Activated T-helper 1 cell treated with Interleukin-2 at 50 U/mL for 16 hours (primary cell): ENCODE data around the gene SH2D1B.

Experiments
- DNase-seq: peaks from one replicate; pipeline ENCODE4 v3.0.0-alpha.2; 2020; ENCODE audit warnings: low read depth

Gene SH2D1B

GRCh38 chr1:162398999-162399580, 12.8 kb downstream of the SH2D1B start:
- DNase-seq = no peak

- no peak for DNase-seq
These were observed 13.9 kb downstream of the SH2D1B start for GRCh38 chr1:162397943-162398560.

- DNase-seq = no peak
These were observed 14.9 kb downstream of the SH2D1B start for GRCh38 chr1:162397039-162397448.

GRCh38 chr1:162396201-162396906, 15.6 kb downstream of the SH2D1B start:
- DNase-seq = no peak

- DNase-seq = no peak
These were observed 20.0 kb downstream of the SH2D1B start for GRCh38 chr1:162391790-162392563.

GRCh38 chr1:162390396-162391185, 21.3 kb downstream of the SH2D1B start:
- DNase-seq = no peak

- DNase-seq = no peak
These were observed 22.0 kb downstream of the SH2D1B start for GRCh38 chr1:162389971-162390370.

GRCh38 chr1:162389021-162389818, 22.7 kb downstream of the SH2D1B start:
- no peak for DNase-seq

GRCh38 chr1:162388615-162389014, 23.3 kb downstream of the SH2D1B start:
- DNase-seq = no peak

GRCh38 chr1:162388083-162388594, 23.8 kb downstream of the SH2D1B start:
- DNase-seq = no peak

GRCh38 chr1:162387226-162388082, 24.5 kb downstream of the SH2D1B start:
- no peak for DNase-seq

- DNase-seq = no peak
These were observed 25.4 kb downstream of the SH2D1B start for GRCh38 chr1:162386292-162387225.

- no peak for DNase-seq
These were observed 26.2 kb downstream of the SH2D1B start for GRCh38 chr1:162385702-162386101.

GRCh38 chr1:162385280-162385623, 26.7 kb downstream of the SH2D1B start:
- no peak for DNase-seq

GRCh38 chr1:162384601-162385279, 27.2 kb downstream of the SH2D1B start:
- no peak for DNase-seq

GRCh38 chr1:162384116-162384515, 27.8 kb downstream of the SH2D1B start:
- DNase-seq = no peak

GRCh38 chr1:162383516-162383915, 28.4 kb downstream of the SH2D1B start:
- DNase-seq = no peak

GRCh38 chr1:162383091-162383490, 28.8 kb downstream of the SH2D1B start:
- no peak for DNase-seq
